Astrocyte (in vitro differentiated cells and primary cell): ENCODE measurements around the gene GRAMD1B. TPM values are rescaled to one million over a fixed set of nuclear protein-coding genes. Genes with fewer than 3 reads are reported as not detected.
A peak's percentile ranks its signal among the peaks of the same experiment; 100 is the strongest.

Experiments
- DNase-seq: peaks from one replicate; pipeline ENCODE4 v3.0.0-alpha.2; 2010; ENCODE audit warnings: low read depth
- FAIRE-seq: peaks from 2 replicates; lab custom pipeline; 2011; peaks lifted over from hg19 to GRCh38; lab: Jason Lieb, UNC
- H2AFZ ChIP-seq: 2 replicates; pipeline ENCODE4 v1.6.0; 2012; ENCODE audit warnings: low read depth, low read length, inconsistent platforms
- H3K27ac ChIP-seq: 2 replicates; pipeline ENCODE4 v1.5.1; 2011; ENCODE audit warnings: low read depth, low read length, inconsistent platforms
- H3K27me3 ChIP-seq: 2 replicates; pipeline ENCODE4 v1.6.0; 2011; ENCODE audit warnings: low read length, inconsistent platforms; ENCODE audit not compliant: insufficient read depth
- H3K36me3 ChIP-seq: 2 replicates; pipeline ENCODE4 v1.5.1; 2011; ENCODE audit warnings: low read length, inconsistent platforms; ENCODE audit not compliant: insufficient read depth
- H3K4me1 ChIP-seq: 2 replicates; pipeline ENCODE4 v1.5.1; 2011; ENCODE audit warnings: low read length, inconsistent platforms; ENCODE audit not compliant: insufficient read depth
- H3K4me2 ChIP-seq: 2 replicates; pipeline ENCODE4 v1.6.0; 2012; ENCODE audit warnings: low read length, inconsistent platforms
- H3K4me3 ChIP-seq: 2 replicates; pipeline ENCODE4 v1.5.1; 2011; ENCODE audit warnings: low read depth, mild to moderate bottlenecking, low read length, inconsistent platforms; ENCODE audit not compliant: insufficient read depth
- H3K79me2 ChIP-seq: 2 replicates; pipeline ENCODE4 v1.6.0; 2012; ENCODE audit warnings: mild to moderate bottlenecking, low read length, inconsistent platforms; ENCODE audit not compliant: insufficient read depth
- H3K9ac ChIP-seq: 2 replicates; pipeline ENCODE4 v1.6.0; 2012; ENCODE audit warnings: mild to moderate bottlenecking, low read length, inconsistent platforms
- H3K9me3 ChIP-seq: 2 replicates; pipeline ENCODE4 v1.5.1; 2012; ENCODE audit warnings: low read depth, mild to moderate bottlenecking, low read length, inconsistent platforms; ENCODE audit not compliant: insufficient read depth
- H4K20me1 ChIP-seq: 2 replicates; pipeline ENCODE4 v1.6.0; 2012; ENCODE audit warnings: low read length, inconsistent platforms; ENCODE audit not compliant: insufficient read depth
- H3K27ac Mint-ChIP-seq: one replicate; pipeline ENCODE4 v1.8.0; 2021; ENCODE audit warnings: mild to moderate bottlenecking, mixed read lengths; ENCODE audit not compliant: unreplicated experiment
- H3K27me3 Mint-ChIP-seq: one replicate; pipeline ENCODE4 v1.8.0; 2021; ENCODE audit warnings: low read depth, mixed read lengths; ENCODE audit not compliant: unreplicated experiment
- H3K36me3 Mint-ChIP-seq: one replicate; pipeline ENCODE4 v1.8.0; 2021; ENCODE audit warnings: low read depth, mixed read lengths; ENCODE audit not compliant: unreplicated experiment
- H3K4me1 Mint-ChIP-seq: one replicate; pipeline ENCODE4 v1.8.0; 2021; ENCODE audit warnings: low read depth, mixed read lengths; ENCODE audit not compliant: unreplicated experiment
- H3K4me3 Mint-ChIP-seq: one replicate; pipeline ENCODE4 v1.8.0; 2021; ENCODE audit warnings: mild to moderate bottlenecking, moderate library complexity, mixed read lengths; ENCODE audit not compliant: unreplicated experiment
- H3K9me3 Mint-ChIP-seq: one replicate; pipeline ENCODE4 v1.8.0; 2021; ENCODE audit warnings: mild to moderate bottlenecking, mixed read lengths; ENCODE audit not compliant: unreplicated experiment
- EZH2 ChIP-seq: IDR thresholded peaks from 2 replicates; pipeline ENCODE4 v1.6.1; 2012; ENCODE audit warnings: mild to moderate bottlenecking, low read length, inconsistent platforms; ENCODE audit not compliant: insufficient read depth
- total RNA-seq: library from RNA; stranded (reverse); gene quantifications from 2 replicates; pipeline ENCODE4 v1.2.1, GENCODE V29; 2021
- TF ChIP-seq, protein P1 (sequence below): IDR thresholded peaks from 2 replicates; pipeline ENCODE4 v1.5.1; 2011; ENCODE audit warnings: low read depth, mild to moderate bottlenecking, inconsistent platforms, low read length, moderate library complexity; ENCODE audit not compliant: insufficient read depth

GRAMD1B gene
- total RNA-seq, 1 donor from 2014 or later, result 6.5 TPM

DNA sequence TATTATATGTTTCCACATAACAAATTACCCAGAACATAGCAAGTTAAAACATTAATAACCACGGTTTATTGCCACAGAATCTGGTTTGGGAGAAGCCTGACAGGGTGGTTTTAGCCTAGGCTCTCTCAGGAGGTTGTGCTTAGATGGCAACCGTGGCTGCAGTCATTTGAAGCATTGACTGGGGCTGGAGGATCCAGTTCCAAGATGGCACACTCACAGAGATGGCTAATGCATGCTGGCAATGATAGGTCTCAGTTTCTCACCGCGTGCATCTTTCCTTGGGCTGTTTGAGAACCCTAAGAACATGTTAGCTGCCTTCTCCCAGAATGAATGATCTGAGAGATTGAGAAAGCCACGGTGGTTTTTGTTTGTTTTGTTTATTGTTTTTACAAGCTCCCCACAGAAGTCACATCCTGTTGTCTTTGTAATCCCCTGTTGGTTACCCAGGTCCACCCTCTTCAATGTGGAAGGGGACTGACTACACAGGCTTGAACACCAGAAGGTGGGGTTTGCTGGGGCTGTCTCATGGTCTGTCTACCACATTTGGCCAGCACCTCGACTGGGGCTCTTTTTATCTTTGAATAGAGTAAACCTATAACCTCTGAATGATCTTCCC is 36.6 kb upstream of the GRAMD1B start:
- H3K9me3 Mint-ChIP-seq, result no peaks in the 10 kb centered on the region
- H3K4me2 ChIP-seq, result no peak overlapping the region
- no peaks in the 10 kb centered on the region for H3K36me3 ChIP-seq
- peaks cover 5% of the 10 kb centered on the region for H3K27me3 Mint-ChIP-seq
- H3K9me3 ChIP-seq, result no peaks in the 10 kb centered on the region
- H3K27ac ChIP-seq, result no peak overlapping the region
- H4K20me1 ChIP-seq, result no peaks in the 10 kb centered on the region
- TF ChIP-seq, protein P1, sequence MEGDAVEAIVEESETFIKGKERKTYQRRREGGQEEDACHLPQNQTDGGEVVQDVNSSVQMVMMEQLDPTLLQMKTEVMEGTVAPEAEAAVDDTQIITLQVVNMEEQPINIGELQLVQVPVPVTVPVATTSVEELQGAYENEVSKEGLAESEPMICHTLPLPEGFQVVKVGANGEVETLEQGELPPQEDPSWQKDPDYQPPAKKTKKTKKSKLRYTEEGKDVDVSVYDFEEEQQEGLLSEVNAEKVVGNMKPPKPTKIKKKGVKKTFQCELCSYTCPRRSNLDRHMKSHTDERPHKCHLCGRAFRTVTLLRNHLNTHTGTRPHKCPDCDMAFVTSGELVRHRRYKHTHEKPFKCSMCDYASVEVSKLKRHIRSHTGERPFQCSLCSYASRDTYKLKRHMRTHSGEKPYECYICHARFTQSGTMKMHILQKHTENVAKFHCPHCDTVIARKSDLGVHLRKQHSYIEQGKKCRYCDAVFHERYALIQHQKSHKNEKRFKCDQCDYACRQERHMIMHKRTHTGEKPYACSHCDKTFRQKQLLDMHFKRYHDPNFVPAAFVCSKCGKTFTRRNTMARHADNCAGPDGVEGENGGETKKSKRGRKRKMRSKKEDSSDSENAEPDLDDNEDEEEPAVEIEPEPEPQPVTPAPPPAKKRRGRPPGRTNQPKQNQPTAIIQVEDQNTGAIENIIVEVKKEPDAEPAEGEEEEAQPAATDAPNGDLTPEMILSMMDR, result no peak
- no peak overlapping the region for H3K9ac ChIP-seq
- H3K4me3 ChIP-seq, result no peak overlapping the region
- no peak overlapping the region for H3K27ac Mint-ChIP-seq
- H3K4me3 Mint-ChIP-seq, result no peak overlapping the region
- H3K4me1 ChIP-seq, result no peaks in the 10 kb centered on the region
- no peak overlapping the region for H2AFZ ChIP-seq
- FAIRE-seq, result no peak
- no peaks in the 10 kb centered on the region for H3K4me1 Mint-ChIP-seq
- peaks cover 12% of the 10 kb centered on the region for H3K27me3 ChIP-seq
- no peaks in the 10 kb centered on the region for H3K79me2 ChIP-seq
- no peak for DNase-seq
- H3K36me3 Mint-ChIP-seq, result no peaks in the 10 kb centered on the region

DNA sequence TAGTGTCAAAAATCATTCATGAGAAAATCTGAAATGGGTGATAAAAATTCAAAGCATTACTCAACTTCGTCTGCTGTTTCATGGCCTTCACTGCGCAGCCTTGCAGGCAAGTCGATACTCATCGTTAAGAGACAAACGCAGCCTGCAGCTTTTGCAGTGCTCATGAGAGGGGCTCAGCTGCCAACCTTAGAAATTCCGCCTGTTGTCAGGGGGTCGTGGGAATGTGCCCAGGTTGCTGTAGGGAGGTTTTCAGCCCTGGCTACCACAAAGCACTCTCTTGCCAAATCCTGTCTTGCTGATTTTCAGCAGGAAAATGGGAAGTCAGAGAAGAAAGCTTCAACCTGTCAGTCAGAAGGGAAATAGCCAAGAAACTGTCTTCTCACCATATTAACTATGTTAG is 25.4 kb upstream of the GRAMD1B start:
- Histone ChIP-seq H3K36me3 (no peaks in the 10 kb centered on the region), H4K20me1 (no peaks in the 10 kb centered on the region), H3K9ac (no peak overlapping the region), H3K27ac (no peak overlapping the region), H3K27me3 (peaks cover 28% of the 10 kb centered on the region), H3K79me2 (no peaks in the 10 kb centered on the region), H3K4me2 (no peak overlapping the region), H2AFZ (no peak overlapping the region), H3K4me1 (no peaks in the 10 kb centered on the region), H3K9me3 (no peaks in the 10 kb centered on the region), H3K4me3 (no peak overlapping the region)
- Mint-ChIP-seq H3K36me3 (no peaks in the 10 kb centered on the region), H3K4me3 (no peak overlapping the region), H3K9me3 (no peaks in the 10 kb centered on the region), H3K27me3 (peaks cover 29% of the 10 kb centered on the region), H3K4me1 (peaks cover 2% of the 10 kb centered on the region), H3K27ac (no peak overlapping the region)
- FAIRE-seq (no peak), DNase-seq (no peak)
- TF ChIP-seq, protein P1, result no peak
- no peak for TF ChIP-seq EZH2

DNA sequence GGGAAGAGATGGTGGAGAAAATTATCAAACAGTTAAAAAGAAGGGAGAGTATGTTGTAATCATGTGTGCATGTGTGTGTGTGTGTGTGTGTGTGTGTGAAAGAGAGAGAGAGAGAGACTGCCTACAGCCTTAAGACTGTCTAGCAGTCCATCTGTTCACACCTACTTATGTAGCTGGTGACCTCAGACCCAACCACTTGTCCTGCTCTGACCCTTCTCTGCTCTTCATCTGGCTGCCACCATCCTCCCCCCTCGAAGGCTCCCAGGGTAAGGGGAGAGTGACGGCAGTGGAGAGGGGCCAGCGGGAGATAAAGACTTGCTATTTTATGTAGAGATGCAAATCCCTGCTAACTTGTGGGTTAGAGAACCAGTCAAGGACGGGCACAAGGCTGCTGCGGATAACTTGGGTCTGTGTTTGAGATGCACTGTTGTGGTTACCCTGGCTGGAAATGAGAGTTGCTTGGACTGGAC is 24.9 kb upstream of the GRAMD1B start:
- DNase-seq (no peak), FAIRE-seq (no peak)
- Histone ChIP-seq H3K9me3 (no peaks in the 10 kb centered on the region), H3K4me1 (no peaks in the 10 kb centered on the region), H3K4me3 (no peak overlapping the region), H3K36me3 (no peaks in the 10 kb centered on the region), H2AFZ (peak overlapping the region; percentile 47), H3K27me3 (peaks cover 32% of the 10 kb centered on the region), H3K4me2 (no peak overlapping the region), H3K27ac (no peak overlapping the region), H3K9ac (no peak overlapping the region), H4K20me1 (no peaks in the 10 kb centered on the region), H3K79me2 (no peaks in the 10 kb centered on the region)
- no peaks in the 10 kb centered on the region for H3K36me3 Mint-ChIP-seq
- no peak overlapping the region for H3K27ac Mint-ChIP-seq
- peaks cover 2% of the 10 kb centered on the region for H3K4me1 Mint-ChIP-seq
- TF ChIP-seq, protein P1, result no peak
- TF ChIP-seq EZH2, result no peak
- H3K4me3 Mint-ChIP-seq, result no peak overlapping the region
- H3K9me3 Mint-ChIP-seq, result no peaks in the 10 kb centered on the region
- H3K27me3 Mint-ChIP-seq, result peaks cover 33% of the 10 kb centered on the region
